Stimulated activated CD4-positive, alpha-beta T cell treated with anti-CD3 and anti-CD28 coated beads, Interleukin-1b, Interleukin-23, amount 100 ng/mL, for 1 hour (primary cell): ENCODE measurements around the gene SYN1.
"Not testable (repeated sequence)": the region's sequence is repeated elsewhere in the genome, so short reads cannot be mapped to it uniquely, and the experiment has no call there.

Source experiments
- DNase-seq, 2 donors: peaks; one replicate each; pipeline ENCODE4 v3.0.0-alpha.2; 2020; ENCODE audit warnings: low read depth in 2 of 2

The SYN1 gene

GRCh38 chrX:47619486-47620302 lies at the start of gene SYN1:
SYN1 (minus strand) TSS chrX:47619857; CDS start chrX:47619728, 129 bp downstream.
- peak; percentile 51 to 53 for DNase-seq

- not testable (repeated sequence) for DNase-seq
These were observed 46.1 kb upstream of the SYN1 start for GRCh38 chrX:47665797-47666196.

- no peak for DNase-seq
These were observed 45.1 kb upstream of the SYN1 start for GRCh38 chrX:47664737-47665136.

- no peak for DNase-seq
These were observed 42.5 kb upstream of the SYN1 start for GRCh38 chrX:47662144-47662657.

GRCh38 chrX:47661539-47661938 lies 41.9 kb upstream of the SYN1 start:
- no peak for DNase-seq

DNA sequence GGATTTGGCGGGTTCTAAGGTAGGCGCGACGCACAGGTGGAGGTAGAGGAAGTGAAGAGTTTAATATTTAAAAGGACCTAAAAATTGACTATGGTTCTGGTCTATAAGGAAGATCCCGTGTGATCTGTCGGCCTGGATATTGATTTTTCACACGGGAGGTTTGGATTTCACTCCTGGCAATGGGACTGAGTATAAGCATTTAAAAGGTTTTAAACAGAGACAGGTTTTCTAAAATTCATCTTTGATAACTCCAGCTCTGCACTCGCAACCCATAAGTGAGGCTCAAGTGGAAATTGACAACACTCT lies 39.7 kb upstream of the SYN1 start:
- DNase-seq = no peak

- peak; percentile 74 to 81 for DNase-seq
These were observed 39.2 kb upstream of the SYN1 start, which contains the start of gene UXT for GRCh38 chrX:47658684-47659420. UXT (minus strand) TSS chrX:47659180; CDS start chrX:47658927, 253 bp downstream.

GRCh38 chrX:47658301-47658683 lies 38.6 kb upstream of the SYN1 start:
- DNase-seq = no peak

- DNase-seq = no peak
These were observed 31.6 kb upstream of the SYN1 start for GRCh38 chrX:47651043-47651905.

GRCh38 chrX:47650164-47651042 lies 30.7 kb upstream of the SYN1 start, which contains the start of gene ELK1:
ELK1 (minus strand) TSS chrX:47650563; CDS start chrX:47641441, 9,122 bp downstream.
- DNase-seq = peak; percentile 62 to 70

DNA sequence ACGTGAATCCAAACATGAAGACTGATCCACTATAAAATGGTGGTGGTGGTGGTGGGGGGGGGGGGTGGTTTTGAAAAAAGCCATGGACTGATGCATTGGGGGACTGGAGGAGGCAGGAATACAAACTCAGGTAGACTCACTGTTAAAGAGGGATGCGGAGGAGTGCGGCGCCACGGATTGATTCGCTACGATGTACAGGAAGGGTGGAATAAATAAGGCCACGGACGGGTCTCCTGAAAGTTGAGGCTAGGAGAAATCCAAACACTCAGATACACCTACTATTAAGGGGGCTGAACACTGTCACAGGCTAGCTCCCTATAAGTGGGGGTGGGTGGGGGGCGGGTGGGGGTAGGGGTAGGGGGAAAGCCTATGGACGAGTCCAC lies 30.1 kb upstream of the SYN1 start:
- DNase-seq = no peak

DNA sequence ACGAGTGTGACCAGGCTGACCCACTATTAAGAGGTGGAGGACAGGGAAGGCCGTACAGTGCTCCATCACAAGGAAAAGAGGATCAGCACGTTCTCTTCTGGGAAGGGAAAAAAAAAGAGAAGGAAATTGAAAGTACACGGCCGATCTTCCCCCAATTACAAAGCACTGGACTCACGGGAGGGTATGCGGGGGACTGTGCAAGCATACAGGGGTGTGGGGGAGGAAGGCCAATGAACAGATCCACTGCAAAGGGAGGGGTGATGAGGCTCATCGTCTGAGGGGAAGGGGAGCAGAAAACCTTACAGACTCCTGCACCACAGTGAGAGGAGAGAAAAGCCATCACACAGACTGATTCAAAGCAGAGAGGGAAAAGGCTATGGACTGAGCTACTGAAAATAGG lies 29.6 kb upstream of the SYN1 start:
- no peak for DNase-seq

DNA sequence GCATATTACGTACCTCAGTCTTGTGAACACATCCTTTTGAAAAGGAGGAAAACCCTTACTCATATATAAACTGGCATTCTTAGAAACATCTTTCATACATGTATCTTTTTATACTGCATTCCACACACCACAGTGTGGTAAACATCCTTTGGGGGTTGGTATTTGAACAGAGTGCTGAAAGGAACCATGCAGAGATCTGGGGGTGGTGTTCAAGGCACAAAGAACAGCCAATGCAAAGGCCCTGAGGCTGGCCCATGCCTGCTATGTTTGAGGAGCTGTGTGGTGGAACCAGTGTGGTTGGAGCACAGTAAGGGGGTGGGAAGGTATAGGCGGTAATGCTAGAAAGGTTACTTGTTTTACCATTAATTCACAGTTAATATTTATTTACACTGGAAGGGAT lies 28.7 kb upstream of the SYN1 start:
- no peak for DNase-seq

- DNase-seq = no peak
These were observed 27.0 kb upstream of the SYN1 start for GRCh38 chrX:47646636-47647035.

GRCh38 chrX:47645530-47645929 lies 25.9 kb upstream of the SYN1 start:
- no peak for DNase-seq

DNA sequence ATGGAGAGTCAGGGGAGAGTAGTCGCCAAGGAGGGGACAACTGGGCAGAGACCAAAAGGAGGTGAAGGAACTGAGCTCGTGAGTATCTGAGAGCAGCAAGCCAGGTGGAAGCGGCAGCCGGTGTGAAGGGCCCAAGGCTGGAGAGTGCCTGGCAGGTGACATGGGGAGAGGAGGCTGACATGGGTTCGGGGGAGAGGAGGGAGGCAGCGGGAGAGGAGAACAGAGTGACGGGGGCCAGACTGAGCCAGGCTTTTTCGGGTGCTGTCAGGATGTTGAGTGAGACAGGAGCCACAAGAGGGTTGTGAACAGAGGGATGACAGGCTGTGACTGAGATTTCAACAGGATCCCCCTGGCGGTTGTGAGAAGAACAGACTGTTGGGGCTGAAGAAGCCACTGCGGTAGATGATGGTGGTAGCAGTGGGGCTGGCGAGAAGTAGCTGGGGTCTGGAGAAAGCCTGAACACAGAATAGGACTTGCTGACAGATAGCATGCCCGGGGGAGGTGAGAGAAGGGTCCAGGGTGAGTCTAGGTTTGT lies 25.0 kb upstream of the SYN1 start:
- no peak for DNase-seq

DNA sequence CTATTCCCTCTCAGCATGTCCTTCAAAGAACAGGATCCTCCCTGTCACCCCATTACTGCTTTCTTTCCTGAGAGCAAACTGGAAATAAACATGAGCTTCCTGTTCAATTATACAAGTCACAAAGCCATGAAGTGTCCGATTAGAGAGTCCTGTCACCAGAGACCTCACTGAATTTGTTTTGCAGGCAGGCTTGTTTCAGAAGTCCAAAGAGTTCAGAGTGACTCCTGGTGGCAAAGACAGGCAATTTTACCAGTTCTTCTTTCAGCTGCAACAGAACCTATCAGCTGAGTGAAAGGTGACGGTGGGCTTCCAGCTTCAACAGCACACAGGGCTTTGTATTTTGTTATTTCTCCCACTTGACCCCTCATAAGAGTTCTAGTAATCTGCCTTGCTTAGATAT lies 24.3 kb upstream of the SYN1 start:
- DNase-seq = no peak

DNA sequence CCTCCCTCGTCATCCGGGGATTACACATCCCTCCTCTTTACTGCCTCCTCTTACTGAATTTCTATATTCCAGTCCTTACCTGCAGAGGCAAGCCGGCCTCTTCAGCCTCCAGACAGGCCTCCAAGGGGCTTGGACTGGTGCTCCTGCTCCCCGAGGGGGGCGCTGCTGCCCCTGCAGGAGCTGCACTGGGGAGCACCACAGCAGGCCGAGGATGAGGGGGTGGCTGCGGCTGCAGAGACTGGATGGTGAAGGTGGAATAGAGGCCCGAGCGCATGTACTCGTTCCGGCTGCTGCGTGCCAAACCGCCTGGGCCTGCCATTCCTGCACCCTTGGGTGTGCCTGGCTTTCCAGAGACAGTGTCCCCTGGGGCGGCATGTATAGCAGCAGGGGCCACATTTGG lies 19.2 kb upstream of the SYN1 start:
- no peak for DNase-seq

DNA sequence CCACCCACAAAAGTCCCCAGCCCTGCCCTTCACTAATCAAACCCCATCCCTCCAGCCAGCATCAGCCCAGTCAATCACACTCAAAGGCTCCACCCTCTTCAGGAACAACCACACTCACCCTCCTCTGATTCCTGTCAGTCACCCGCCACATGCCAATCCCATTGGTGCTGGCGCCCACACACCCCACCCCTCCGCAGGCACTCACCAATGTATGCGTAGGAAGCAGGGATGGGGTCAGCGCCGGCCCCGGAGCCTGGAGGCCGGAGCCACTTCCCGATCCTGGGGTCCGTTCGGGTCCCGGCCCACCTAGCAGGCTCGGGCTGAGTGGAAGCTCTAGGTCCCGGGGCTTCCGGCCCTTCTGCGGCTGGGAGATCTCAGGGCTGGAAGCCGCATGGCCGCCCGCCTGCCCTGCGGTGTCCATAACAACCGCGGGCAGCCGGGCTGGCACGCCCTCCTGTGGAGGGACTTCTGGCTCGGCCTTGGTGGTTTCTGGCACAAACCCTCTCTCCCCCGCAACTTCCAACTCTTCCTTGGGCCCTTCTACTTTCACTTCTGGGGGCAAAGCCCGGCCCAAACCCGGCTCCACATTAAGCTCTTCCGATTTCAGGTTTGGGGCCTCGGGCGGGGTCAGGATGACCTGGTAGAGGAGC lies 18.0 kb upstream of the SYN1 start:
- no peak for DNase-seq

GRCh38 chrX:47634871-47635575 lies 15.4 kb upstream of the SYN1 start:
- no peak for DNase-seq
